Measurements from ENCODE around the gene PEX3. TPM values are rescaled to one million over a fixed set of nuclear protein-coding genes. Genes with fewer than 3 reads are reported as not detected.

PEX3 gene
- total RNA-seq, 1 donor from 2014 or later, result 16.3 TPM

DNA sequence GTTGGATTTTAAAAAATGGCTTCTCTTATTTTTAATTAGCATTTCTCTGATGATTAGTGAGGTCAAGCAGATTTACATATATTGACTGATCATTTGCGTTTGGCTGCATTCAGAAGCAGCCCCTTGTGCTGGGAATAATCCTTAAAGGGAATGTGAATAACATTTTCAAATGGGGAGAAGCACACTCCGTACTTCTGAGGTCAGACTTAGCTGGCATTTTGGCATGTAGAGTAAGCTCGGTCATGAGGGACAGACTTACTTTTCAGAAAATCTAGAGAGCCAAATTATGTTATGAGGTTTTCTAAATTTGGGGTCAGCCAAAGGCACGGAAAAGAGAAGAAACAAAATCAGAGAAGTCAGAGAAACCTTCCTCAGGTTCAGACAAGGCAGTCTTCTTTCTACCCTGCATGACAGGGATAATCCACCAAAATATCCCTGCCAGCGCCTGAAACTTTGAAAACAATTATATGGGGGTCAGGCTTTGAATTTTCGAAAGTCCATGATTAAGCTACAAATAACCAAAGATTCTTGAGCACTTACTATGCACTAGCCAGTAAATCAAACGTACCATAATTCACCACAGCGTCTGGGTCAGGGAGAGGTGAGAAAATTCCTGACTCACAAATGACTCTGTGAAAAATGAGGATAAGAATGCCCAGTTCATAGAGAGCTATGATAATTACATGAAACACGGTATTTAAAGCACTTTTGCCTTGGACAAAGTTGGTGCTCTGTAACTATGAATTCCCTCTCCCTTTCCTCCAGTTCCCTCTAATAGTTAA, 45.0 kb upstream of the PEX3 start:
- TF ChIP-seq CTCF (IDR thresholded peaks at IDR 0.05; ENCODE audit: unreplicated experiment), result no peak
- H3K9me3 Mint-ChIP-seq (ENCODE audit: unreplicated experiment), result no peaks in the 10 kb centered on the region
- no peaks in the 10 kb centered on the region for H3K27me3 Mint-ChIP-seq (ENCODE audit: unreplicated experiment)
- H3K4me1 Mint-ChIP-seq (ENCODE audit: unreplicated experiment), result peaks cover 6% of the 10 kb centered on the region
- no peaks in the 10 kb centered on the region for H3K36me3 Mint-ChIP-seq (ENCODE audit: low read depth, unreplicated experiment)
- H3K27ac Mint-ChIP-seq (ENCODE audit: unreplicated experiment), result no peak overlapping the region
- no peak for DNase-seq (ENCODE audit: low spot score)
- no peak overlapping the region for H3K4me3 Mint-ChIP-seq (ENCODE audit: unreplicated experiment)

- no peaks in the 10 kb centered on the region for H3K4me1 Mint-ChIP-seq (ENCODE audit: unreplicated experiment)
- H3K27ac Mint-ChIP-seq (ENCODE audit: unreplicated experiment), result no peak overlapping the region
- no peaks in the 10 kb centered on the region for H3K27me3 Mint-ChIP-seq (ENCODE audit: unreplicated experiment)
- H3K9me3 Mint-ChIP-seq (ENCODE audit: unreplicated experiment), result no peaks in the 10 kb centered on the region
- DNase-seq (ENCODE audit: low spot score), result no peak
- no peak for TF ChIP-seq CTCF (IDR thresholded peaks at IDR 0.05; ENCODE audit: unreplicated experiment)
- no peak overlapping the region for H3K4me3 Mint-ChIP-seq (ENCODE audit: unreplicated experiment)
- H3K36me3 Mint-ChIP-seq (ENCODE audit: low read depth, unreplicated experiment), result no peaks in the 10 kb centered on the region
Observed at GRCh38 chr6:143406673-143407072, 43.9 kb upstream of the PEX3 start.

DNA sequence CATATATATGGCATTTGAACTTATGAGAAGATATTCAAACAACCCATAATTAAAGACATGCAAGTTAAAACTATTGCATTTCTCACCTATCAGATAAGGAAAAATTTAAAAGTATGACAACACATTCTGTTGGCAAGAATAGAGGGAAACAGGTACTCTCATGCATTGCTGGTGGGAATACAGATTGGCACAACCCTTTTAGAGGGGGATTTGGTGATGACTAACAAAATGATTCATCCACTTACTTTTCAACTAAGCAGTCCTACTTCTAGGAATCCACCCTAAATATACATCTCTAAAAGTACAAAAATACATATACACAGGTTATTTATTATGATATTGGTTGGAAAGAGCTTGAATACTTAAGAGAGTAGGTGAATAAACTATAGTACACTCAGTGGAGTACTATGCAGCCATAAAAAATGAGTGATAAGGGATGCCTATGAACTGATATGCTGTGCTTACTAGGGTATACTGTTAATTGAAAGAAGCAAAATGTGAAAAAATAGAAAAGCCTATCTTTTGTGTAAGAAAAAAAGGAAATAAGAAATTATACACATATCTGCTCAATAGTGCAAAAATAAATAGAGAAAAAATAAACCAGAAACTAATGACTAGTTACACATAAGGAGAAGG, 42.3 kb upstream of the PEX3 start:
- H3K4me3 Mint-ChIP-seq (ENCODE audit: unreplicated experiment), result no peak overlapping the region
- no peaks in the 10 kb centered on the region for H3K36me3 Mint-ChIP-seq (ENCODE audit: low read depth, unreplicated experiment)
- TF ChIP-seq CTCF (IDR thresholded peaks at IDR 0.05; ENCODE audit: unreplicated experiment), result no peak

GRCh38 chr6:143408787-143409162, 41.8 kb upstream of the PEX3 start:
- DNase-seq (ENCODE audit: low spot score), result no peak
- Mint-ChIP-seq H3K36me3 (ENCODE audit: low read depth, unreplicated experiment) (no peaks in the 10 kb centered on the region), H3K4me1 (ENCODE audit: unreplicated experiment) (no peaks in the 10 kb centered on the region), H3K27ac (ENCODE audit: unreplicated experiment) (no peak overlapping the region), H3K9me3 (ENCODE audit: unreplicated experiment) (no peaks in the 10 kb centered on the region), H3K27me3 (ENCODE audit: unreplicated experiment) (peaks cover 3% of the 10 kb centered on the region), H3K4me3 (ENCODE audit: unreplicated experiment) (no peak overlapping the region)
- no peak for TF ChIP-seq CTCF (IDR thresholded peaks at IDR 0.05; ENCODE audit: unreplicated experiment)

More for the DNA sequence above, 42.3 kb upstream of the PEX3 start:
- no peaks in the 10 kb centered on the region for H3K4me1 Mint-ChIP-seq (ENCODE audit: unreplicated experiment)
- H3K27ac Mint-ChIP-seq (ENCODE audit: unreplicated experiment), result no peak overlapping the region
- peaks cover 3% of the 10 kb centered on the region for H3K27me3 Mint-ChIP-seq (ENCODE audit: unreplicated experiment)
- no peaks in the 10 kb centered on the region for H3K9me3 Mint-ChIP-seq (ENCODE audit: unreplicated experiment)
- no peak for DNase-seq (ENCODE audit: low spot score)

DNA sequence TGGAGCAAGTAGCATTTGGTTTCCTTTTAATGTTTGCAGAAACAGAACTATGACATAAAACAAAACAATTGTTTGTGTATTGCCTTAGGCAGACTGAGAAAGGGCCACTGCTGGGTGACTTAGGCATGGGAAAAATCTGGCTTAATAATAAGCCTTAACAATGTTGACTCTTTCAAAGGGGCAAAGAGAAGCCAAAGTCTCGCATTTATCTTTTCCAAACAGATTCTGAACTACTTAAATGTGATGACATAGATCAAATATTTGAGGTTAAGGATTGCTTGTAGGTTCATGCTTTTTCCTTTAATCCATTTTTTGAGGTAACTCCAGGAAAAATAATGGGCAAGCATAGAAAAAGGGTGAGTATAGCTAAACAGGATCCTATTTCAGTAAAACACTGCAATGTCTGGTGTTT, 39.7 kb upstream of the PEX3 start:
- Mint-ChIP-seq H3K36me3 (ENCODE audit: low read depth, unreplicated experiment) (no peaks in the 10 kb centered on the region), H3K4me1 (ENCODE audit: unreplicated experiment) (no peaks in the 10 kb centered on the region), H3K27me3 (ENCODE audit: unreplicated experiment) (peaks cover 3% of the 10 kb centered on the region), H3K4me3 (ENCODE audit: unreplicated experiment) (no peak overlapping the region), H3K9me3 (ENCODE audit: unreplicated experiment) (no peaks in the 10 kb centered on the region), H3K27ac (ENCODE audit: unreplicated experiment) (no peak overlapping the region)
- TF ChIP-seq CTCF (IDR thresholded peaks at IDR 0.05; ENCODE audit: unreplicated experiment), result no peak
- no peak for DNase-seq (ENCODE audit: low spot score)
